Kidney tubule cell (primary cell): ENCODE results near the gene CRACR2B.

Experiments
- DNase-seq: peaks from one replicate; pipeline ENCODE4 v3.0.0-alpha.2; 2018; ENCODE audit warnings: low spot score

The CRACR2B gene

DNA sequence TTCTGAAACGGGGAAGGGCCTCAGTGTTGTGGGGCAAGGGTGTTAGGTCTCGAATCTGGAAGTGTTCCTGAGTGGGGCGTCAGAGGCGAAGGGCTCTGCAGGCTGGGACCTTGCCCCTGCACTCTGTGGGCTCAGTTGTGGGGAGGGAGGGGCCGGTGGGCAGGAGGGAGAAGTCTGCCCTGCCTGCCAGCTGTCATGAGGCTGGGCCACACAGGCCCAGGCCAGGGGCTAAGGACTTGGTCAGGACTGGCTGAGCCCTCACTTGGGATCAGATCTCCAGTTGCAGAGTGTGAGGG lies at the start of gene CRACR2B:
CRACR2B (plus strand) TSS at position 23 of the 296 bp plus-strand sequence. CDS start 689 bp downstream, outside the sequence.
- DNase-seq, result no peak

DNA sequence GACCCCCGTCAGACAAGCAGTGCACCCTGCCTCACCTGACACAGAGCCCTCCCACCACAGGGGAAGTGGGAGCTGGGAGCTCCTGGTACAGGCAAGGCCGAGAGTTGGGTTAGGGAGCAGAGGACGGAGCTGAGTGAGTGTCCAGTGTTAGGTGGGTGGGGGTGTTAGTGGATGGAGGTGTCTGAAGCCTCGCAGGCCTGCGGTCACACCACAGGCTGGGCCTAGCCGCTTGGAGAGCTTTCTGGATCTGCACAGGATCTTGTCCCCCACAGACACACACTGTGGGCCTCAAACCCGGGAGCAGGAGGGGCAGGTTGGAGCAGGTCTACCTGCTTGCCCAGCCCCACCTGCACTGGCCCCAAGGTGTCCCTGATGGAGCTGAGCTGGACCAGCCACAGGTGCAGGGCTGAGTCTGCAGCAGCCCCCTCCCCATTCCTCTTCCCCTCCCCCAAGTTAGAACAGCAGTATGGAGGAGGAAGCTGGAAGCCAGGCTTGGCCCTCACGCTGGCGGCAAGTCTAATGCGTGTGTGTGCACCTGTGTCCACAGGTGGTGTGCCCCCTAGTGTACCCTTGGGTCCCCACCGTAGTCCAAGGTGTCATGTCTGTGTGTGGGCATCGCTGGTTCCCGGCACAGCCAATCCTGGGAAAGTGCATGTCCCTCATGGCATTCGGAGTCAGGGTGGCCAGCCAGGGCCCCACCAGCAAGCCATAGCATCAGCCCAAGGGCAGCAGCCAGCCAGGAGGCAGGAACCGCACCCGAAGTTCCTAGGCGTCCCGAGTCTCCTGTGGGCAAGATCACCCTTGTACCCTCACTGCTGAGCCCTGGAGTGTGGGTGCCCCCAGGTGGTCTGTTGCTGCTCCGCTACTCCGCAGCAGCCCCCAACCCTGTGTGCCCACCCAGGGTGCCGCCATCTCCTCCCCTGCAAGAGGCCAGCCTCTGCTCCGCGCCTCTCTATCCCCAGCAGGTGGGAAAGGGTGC lies 48.5 kb upstream of the CRACR2B start:
- DNase-seq, result no peak

DNA sequence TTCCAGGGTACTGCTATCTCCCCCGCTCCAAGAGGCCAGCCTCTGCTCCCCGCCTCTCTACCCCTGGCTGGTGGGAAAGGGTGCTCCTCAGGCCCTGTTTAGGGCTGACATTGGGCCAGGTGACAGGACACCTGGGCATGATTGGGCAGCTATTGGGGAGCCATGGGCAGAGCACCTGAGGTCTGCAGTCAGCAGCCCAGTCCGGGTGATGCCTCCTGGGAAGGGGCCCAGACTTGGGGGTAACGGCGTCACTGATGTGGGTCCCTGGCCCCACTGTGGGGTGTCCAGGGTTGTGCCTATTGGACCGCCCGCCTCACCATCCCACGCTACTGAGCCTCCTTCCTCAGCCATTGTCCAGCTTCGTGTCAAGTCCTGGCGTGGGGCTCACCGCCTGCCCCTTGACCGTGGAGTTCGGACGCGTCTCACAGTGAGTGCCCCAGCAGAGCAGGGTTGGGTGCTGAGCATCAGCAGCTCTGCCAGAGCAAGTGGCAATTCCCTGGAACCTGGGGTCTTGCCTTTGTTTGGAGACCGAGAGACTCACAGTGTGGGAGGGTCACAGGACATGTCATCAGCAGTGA lies 47.7 kb upstream of the CRACR2B start:
- DNase-seq, result no peak

DNA sequence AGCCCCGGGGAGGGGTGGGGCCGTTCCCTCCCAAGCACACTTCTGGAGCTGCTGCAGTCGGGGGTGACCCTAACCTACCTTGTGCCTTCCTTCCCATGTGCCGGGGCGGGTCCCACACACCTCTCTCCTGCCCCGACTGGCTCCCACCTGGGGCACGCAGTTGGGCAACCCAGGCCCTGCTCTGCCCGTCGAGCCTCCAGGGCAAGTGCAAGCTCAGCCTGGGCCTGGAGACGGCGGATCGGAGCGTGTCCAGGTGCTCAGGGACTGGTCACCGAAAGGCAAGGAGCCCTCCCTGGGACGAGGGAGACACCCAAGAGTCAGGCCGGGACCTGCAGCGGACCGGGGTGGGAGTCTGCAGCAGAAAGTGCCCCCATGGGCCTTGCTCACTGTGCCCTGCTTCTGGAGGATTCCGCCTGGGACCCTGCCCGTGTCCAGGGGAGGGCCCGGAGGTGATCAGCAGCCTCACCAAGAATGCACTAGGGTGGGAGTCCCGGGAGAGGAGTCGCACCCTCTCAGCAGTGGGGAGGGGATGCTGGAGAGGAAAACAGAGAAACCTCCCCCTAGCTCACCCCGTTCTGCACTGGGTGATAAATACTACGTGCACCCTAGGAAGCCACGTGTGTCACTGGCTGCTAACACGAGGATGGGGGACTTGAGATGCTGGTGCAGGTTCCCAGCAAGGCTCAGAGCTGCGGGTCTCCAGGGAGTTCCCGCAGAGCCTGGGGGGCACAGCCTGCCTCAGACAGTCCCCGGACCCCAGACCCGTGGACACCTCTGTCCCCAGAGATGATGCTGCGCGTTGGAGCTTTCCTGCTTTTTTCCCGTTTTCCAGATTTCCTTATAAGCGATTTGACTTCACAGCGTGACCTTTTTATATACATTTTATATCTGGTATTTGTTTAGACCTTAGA lies 45.2 kb upstream of the CRACR2B start:
- DNase-seq, result no peak

DNA sequence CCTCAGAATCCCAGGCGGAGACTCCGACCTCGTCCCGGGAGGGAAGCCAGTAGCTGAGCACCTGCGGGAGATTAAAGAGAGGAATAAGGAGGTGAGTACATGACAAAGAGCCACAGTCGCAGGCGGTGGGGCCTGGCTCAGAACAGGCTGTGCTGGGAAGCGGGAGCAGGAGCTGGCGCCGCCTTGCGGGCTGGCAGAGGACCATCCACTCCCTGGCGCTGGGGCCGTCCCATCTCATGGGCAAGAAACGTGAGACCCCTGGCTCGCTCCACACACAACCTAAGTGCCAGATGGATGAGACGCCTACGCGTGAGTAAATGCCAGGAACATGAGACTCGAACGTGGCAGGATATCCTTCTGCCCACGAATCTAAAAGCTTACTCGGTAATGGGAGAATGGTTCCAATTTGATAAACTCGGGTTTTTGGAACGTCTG lies 44.1 kb upstream of the CRACR2B start:
- DNase-seq, result no peak

DNA sequence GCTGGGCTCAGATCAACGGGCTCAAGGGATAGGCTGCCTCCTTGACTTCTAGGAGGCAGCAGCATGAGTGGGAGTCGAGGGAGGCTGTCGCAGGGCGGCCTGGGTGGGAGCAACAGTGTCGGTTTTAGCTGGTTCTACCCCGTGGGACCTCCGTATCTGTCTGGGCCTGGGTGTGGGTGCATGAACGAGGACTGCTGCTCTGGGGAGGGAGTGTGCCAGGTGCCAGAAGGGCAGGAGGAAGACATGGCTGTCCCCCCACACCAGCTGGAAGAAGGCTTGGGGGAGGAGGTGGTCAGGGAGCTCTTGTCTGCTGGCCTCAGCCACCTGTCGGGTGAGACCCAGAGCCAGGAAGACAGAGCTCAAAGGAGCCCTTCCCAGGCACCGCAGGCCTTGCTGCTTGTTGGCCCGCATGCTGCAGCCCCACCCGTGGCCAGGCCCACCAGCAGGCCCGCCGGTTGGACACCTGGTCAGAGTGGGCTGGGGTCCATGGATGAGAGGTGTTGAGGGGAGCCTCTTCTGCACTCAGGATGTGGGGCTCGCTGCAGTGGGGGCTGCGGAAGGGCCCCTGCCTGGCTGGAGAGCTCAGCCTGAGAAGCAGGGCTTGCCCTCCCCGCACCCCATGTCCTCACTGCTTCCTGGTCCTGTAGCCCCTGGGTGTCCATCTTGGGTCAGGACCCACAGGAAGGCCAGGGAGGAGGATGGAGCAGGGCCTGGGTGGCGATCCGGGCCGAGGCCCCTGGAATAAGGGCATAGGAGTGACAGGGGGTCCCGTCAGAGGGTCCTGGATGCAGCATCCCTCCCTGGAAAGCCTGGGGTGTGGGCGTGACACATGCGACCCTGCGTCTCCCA lies 41.3 kb upstream of the CRACR2B start:
- DNase-seq, result no peak

DNA sequence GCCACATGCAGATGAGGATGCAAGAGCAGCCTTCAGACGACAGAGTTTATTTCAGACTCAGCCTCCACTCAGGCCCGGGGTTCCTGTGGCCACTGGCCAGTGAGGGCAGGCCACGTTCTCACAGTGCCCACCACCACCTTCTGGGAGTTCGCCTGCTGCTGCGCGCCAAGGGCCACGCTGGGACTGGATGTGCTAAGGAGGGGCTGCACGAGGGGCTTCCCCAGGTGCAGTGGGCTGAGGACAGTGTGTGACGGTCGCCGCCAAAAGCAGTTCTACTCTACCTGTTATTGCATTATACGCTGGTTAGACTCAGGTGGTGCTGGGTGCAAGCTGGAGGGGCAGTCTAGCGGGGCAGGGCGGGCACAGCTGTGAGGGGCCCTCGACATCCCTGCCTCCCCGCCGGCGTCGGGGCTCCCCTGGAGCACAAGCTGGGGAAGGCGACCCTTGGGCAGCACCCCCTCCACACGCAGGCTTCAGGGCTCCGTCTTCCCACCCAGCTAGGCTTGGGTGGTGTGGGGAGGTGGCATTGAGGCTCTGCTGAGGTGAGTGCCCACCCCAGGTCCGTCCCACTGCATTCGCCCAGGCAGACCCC lies 40.5 kb upstream of the CRACR2B start:
- DNase-seq, result no peak

DNA sequence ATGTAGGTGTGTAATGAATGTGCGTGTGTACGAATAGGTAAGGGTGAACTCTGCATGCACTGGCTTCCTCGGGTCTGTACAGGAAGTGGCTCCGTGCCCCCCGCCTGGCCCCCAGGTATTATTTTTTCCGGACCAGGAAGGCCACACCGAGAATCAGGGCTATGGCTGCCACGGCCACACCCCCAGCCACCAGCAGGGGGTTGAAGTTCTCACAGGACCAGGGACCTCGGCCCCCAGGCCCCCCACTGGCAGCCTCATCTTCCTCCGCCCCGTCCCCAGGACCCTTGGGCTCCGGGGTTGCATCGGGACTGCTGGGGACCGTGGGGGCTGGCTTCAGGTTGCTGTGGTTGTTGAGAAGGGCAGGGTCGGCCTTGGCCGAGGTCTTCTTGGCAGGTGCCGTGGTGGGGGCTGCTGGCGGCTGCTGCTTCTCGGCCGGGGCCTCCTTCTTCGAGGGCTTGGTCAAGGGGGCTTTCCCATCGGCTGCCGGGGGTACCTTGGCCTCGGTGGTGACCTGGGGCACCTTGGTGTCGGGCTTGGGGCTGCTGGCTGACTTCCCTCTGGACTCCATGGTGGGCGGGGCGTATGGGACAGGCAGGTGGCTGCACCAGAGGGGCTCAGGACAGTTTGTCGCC lies 39.6 kb upstream of the CRACR2B start:
- no peak for DNase-seq

DNA sequence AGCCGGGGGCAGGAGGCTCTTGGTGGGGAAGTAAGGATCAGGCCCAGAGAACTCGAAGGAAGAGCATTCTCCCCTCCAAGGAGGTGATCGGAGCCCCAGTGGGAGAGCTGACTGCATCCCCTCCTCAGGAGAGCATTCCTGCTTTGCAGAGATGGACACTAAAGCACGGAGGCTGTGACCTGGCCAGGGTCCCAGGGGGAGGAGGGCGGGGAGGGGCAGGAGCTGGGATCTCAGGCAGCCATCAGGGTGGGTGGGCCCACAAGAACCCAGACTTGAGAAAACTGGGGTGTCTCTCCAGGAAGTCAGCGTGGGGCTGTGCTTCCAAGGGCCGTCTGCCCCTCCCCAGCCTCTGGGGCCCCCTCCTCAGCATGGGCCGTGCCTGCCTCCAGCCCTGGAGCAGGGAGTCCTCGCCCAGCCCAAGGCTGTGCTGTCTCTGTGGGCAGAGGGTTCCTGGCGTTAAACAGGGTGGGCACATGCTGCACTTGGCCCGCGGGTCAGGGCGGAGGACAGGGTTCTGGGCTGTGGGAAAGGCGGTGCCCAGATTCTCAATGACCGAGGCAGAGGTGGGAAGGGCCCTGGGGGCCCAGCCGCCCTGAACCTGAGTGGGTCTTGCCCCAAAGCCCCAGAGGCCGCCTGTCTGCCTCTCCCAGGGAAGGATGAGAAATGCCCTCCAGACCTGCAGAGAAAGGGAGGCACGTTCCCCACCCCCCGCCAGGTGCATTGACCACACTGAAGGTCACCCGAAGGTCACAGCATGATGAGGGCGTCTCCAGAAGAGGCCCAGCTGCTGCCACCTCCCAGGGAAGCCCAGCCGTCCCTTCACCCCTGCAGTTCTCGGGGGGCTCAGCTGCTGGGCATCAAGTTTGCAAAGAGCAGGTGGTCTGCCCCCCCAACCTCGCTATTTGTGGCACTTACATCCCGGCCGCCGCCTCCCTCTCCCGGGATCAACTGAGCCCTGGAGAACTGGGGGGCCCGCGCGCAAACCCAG lies 38.5 kb upstream of the CRACR2B start:
- DNase-seq, result no peak

DNA sequence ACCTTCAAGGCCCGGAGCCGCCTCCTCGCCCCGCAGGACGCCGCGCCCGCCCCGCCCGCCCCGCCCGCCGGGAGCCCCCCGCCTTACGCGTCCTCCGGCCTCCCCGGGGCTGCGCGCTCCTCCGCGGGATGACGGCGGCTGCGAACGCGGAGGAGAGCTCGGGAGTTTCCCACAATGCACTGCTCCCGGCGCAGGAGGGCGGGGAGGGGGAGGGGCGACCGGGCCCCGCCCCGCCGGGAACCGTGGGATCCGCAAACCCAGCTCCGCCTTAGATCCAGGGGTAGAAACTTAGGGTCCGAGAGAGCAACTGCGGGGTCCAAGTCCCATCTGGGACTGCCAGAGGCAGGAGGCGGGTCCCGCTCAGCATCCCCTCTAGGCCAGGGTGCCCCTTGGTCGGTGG lies 37.8 kb upstream of the CRACR2B start, which contains the start of gene CEND1:
CEND1 (minus strand) TSS at position 148 of the 400 bp plus-strand sequence. CDS start 1,514 bp downstream, outside the sequence.
- peak; percentile 35 for DNase-seq

DNA sequence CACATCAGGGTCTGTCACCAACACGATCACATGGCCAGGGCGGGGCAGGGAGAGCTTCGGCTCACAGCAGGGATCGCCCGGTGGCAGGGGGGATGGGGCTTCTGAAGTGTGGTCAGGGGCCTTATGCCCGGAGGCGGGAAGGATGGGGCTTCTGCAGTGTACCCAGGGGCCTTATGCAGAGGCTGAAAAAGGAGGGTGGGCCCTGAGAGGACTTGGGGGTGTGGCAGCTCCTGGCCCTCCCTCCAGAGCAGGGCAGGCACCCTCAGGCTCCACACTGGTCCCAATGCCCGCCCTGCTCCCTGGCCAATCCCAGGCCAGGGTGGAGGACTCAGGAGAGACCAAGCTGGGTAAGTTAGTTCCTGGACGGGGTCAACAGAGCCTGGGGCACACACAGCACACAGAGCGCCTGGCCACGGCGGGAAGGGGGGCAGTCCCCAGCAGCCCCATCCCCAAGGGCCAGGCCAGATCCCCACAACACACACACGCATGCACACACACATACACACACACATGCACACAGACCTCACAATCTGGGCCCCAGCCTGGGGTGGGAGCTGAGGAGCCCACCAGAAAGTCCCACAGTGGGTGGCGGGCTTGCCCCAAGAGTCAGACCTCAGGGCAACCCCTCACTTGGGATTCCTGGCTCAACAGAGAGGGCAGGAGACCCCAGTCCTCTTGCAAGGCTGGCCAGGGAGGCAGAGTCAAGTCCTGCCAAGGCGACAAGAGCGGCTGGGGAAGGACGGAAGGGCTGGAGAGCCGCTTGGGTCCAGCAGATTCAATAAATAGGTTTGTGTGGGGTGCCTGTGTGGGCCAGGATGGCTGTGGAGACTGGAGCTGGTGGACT lies 36.8 kb upstream of the CRACR2B start:
- no peak for DNase-seq

DNA sequence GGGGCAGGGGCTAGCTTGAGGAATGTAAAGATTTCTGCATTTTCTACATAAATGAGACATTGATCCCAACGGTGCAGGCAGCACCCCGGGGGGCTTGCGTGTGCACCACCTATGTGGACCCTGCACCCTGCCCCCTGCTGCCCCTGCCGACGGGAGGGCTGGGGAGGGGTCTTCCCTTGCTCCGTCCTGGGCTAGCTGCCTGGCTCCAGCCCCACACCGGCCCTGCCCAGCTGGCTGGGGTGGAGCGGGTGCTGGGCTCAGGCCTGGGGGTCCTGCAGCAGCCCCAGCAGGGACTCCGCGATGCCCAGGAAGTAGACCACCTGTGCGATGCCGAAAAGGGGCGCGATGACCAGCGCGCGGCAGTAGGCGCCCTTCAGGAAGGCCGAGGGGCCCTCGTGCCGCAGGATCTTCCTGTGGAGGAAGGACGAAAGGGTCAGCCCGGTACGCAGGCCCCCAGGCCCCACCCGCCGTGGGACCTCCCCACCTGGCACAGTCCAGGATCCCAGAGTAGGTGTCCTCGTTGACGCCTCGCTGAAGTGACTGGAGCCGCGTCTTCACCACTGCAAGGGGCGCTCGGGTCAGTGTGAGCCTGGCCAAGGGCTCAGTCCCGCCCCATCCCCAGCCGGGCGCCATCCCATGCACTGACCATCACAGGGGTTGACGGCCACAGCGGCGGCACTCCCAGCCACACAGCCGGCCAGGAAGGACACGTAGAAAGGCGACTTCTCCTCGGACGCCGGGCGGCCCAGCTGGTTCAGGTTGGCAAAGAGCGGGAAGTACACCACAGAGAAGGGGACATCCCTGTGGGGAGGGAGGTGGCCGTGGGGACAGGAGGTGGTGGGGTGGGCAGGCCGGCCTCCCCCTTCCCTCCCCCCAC lies 35.8 kb upstream of the CRACR2B start:
- DNase-seq, result no peak

DNA sequence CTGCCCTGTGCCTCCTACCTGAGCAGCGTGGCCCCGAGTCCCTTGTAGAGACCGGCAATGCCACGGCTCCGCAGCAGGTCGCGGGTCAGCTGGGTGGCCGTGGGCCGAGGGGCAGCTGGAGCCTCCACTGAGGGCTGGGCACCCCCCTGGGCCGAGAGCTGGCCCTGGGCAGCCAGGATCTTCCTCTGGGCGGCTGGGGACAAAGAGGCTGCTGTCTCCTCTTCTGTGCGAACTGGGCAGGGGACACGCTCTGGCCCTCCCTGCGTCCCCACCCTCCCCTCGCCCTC lies 35.2 kb upstream of the CRACR2B start:
- no peak for DNase-seq

DNA sequence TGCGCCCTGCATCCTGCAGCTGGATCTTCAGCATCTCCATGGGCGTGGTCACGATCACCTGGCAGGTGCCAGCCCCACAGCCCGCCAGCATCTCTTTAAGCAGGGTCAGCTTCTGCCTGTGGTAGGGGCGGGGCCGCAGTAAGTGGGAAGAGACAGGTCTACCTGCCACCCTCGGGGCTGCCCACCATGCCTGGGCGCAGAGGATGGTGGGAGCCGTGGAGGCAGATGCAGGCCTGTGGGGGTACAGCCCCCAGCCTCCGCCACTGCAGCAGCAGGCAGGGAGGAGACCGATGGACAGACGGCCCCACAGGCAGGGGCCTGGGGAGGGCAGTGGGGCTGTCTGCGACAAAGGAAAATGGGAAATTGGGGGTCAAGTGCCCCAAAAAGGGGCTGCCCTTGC lies 34.8 kb upstream of the CRACR2B start:
- DNase-seq, result no peak

DNA sequence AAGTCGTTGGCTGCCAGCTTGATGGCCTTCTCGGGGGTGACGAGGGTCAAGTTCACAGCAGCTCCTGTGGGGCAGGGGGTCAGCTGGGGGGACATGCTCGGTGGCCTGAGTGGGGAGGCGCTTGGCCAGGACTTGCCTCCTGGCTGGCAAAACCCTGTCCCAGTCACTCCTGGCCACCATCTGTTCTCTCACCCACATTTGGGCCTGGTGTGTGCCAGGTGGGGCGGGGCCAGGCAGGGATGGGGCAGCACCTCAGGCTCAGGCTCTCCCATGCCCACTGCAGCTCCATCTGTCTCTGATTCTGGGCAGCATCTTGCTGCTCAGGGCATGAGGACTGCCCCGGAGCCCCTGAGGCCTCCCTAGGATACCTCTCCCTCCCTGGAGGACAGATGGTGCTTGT lies 34.2 kb upstream of the CRACR2B start:
- DNase-seq, result no peak

DNA sequence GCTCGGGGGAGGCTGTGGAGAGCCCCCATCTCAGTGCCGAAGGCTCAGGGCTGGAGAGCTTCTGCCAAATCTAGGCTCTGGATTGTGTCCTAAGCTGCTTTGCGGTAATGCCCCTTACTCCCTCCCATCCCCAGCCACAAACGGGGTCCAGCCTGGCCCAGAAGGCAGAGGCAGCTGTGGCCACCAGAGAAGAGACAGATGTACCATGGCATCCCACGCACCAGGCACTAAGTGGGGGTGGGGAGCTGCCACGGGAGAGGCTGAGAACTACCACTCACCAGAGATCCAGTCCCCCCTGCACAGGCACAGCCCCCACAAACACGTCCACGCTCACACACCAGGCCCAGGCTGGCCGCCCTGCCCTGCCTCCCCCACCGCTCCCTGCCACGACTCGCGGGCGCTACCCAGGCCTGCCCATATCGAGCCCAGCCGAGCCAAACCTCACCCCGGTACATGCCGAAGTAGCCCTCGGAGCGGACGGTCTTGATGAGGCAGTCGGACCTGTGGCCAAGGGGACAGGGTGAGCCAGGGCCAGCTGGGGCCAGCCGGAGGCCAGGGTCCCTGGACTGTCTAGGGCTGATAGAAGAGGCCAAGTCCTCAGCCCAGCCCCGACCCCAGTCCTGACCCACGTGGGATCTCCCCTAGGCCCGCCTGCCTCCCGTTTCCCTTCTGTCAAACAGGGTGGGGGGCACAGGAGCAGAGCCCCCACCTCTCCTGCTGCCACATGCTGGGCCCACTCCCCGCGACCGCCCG lies 33.5 kb upstream of the CRACR2B start:
- no peak for DNase-seq
